DND-41 (cell line): Measurements from ENCODE around the gene REN.

ENCODE experiments used
- EZH2 ChIP-seq: IDR thresholded peaks from 3 replicates; pipeline ENCODE4 v1.6.1; 2012; ENCODE audit warnings: borderline replicate concordance, low read depth, mild to moderate bottlenecking, moderate library complexity, low read length, inconsistent platforms; ENCODE audit not compliant: severe bottlenecking
- TF ChIP-seq, protein P1 (sequence below): IDR thresholded peaks from 2 replicates; pipeline ENCODE4 v1.5.1; 2012; ENCODE audit warnings: borderline replicate concordance, low read length, moderate library complexity, mild to moderate bottlenecking; ENCODE audit not compliant: poor library complexity, severe bottlenecking; ENCODE audit errors: extremely low read depth

DNA sequence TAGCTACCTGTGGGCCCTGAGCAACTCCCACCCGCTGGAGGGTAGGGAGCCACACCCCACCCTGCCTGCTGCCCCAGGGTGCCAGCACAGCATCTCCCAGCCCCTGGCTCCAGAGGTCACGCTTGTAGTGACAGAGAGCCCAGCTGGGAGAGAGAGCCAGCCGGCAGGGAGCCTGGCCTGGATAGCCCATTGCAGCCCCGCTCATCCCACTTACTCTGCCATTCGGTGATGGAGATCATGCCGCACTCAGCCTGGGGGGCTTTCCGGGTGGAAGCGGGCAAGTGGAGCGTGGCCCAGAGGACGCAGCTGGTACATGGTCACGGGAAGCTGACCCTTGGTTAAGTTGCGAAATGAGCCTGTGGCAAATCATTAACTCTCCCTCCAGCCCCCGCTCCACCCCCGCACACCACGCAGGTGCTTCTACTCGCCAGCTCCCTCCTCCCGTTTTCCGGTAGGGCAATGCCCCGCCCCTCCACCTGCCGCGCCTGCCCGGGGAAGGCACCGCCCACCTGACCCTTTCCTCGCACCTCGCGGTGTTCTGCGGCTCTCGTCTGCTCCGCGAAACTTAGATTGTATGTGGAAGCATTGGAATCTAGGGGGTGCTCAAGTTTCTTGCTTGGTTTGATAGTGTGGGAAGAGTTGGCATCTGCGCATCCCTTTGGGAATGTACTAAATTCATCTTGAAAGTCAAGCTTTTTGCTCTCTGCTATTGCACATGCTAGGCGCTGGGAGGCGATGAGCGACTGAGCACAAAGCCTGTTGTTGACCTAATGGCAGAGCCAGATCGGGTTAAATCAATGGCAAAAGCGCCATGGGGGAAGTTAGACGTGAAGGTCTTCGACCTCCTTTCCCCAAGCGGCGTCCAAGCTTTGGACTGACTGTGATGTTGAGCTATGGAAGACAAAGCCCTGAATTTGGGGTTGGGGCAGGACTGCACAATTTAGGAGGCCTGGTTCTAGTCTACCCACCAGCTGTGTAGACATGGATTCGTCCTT lies 47.8 kb upstream of the REN start, which contains the start of gene GOLT1A:
- TF ChIP-seq, protein P1, sequence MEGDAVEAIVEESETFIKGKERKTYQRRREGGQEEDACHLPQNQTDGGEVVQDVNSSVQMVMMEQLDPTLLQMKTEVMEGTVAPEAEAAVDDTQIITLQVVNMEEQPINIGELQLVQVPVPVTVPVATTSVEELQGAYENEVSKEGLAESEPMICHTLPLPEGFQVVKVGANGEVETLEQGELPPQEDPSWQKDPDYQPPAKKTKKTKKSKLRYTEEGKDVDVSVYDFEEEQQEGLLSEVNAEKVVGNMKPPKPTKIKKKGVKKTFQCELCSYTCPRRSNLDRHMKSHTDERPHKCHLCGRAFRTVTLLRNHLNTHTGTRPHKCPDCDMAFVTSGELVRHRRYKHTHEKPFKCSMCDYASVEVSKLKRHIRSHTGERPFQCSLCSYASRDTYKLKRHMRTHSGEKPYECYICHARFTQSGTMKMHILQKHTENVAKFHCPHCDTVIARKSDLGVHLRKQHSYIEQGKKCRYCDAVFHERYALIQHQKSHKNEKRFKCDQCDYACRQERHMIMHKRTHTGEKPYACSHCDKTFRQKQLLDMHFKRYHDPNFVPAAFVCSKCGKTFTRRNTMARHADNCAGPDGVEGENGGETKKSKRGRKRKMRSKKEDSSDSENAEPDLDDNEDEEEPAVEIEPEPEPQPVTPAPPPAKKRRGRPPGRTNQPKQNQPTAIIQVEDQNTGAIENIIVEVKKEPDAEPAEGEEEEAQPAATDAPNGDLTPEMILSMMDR: no peak
- no peak for TF ChIP-seq EZH2
